HG03196 (cell line): ENCODE results near the gene SPATA7.

Source experiments
- ATAC-seq: cut with Tn5 transposase; IDR thresholded peaks from one replicate; pipeline ENCODE4 v1.9.1; 2021; ENCODE audit not compliant: unreplicated experiment

SPATA7 gene

GRCh38 chr14:88479574-88479987 lies 94.1 kb downstream of the SPATA7 start:
- no peak for ATAC-seq

DNA sequence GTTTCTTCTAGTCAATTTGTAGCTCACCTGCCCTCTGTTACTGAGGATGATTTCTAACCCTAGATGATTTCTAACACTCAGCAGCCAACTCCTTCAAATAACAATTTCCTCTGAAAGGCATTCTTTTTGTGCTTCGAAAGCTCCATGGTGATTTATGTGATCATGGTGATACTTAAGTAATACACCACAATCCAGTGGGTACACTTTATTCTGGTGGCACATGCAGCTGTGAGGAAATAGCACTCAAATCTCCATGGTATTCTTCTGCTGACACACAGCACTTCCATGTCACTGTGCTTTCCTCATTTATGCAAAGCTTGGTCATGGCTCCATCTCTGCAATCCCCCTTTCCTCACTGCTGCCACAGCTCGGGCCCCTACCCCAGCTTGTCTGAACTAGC lies 95.6 kb downstream of the SPATA7 start:
- no peak for ATAC-seq

GRCh38 chr14:88481794-88482193 lies 96.3 kb downstream of the SPATA7 start:
- ATAC-seq: no peak

DNA sequence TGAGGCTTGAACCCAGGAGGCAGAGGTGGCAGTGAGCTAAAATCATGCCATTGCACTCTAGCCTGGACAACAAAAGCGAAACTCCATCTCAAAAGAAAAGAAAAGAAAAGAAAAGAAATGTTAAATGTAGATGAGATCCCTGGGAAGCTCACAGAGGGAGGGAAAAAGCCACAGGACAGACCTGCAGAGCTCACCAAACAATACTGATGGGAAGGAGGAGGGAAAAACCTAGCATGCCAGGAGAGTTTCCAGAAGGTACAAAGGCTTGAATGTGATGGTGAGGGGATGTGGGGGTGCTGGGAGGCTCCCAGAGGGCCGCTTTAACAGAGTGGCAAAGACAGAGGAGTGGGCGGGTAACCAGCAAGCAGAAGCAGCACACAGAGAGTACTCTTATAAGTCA lies 97.1 kb downstream of the SPATA7 start:
- no peak for ATAC-seq
